Panc1 (cell line): ENCODE data around the gene RCN1.

ENCODE experiments used
- CTCF ChIP-seq: fragments of 450-650 bp; IDR thresholded peaks from 2 replicates; pipeline ENCODE4 v1.5.1; 2017; ENCODE audit warnings: mild to moderate bottlenecking
- POLR2AphosphoS5 ChIP-seq: IDR thresholded peaks from 2 replicates; pipeline ENCODE4 v1.6.1; 2012; ENCODE audit warnings: mild to moderate bottlenecking, low read depth, low read length, moderate library complexity
- SIN3A ChIP-seq: IDR thresholded peaks from 2 replicates; pipeline ENCODE4 v1.6.1; 2012; ENCODE audit warnings: low read depth, mild to moderate bottlenecking, low read length, moderate library complexity, borderline replicate concordance; ENCODE audit not compliant: insufficient read depth
- TCF7L2 ChIP-seq: IDR thresholded peaks from 2 replicates; pipeline ENCODE4 v1.6.1; 2011; ENCODE audit warnings: mild to moderate bottlenecking, low read depth, low read length, inconsistent platforms
- TF ChIP-seq, protein P1 (sequence below), 2 experiments: IDR thresholded peaks; 2 replicates each; pipeline ENCODE4 v1.6.1; 2011 to 2012; ENCODE audit warnings: low read depth in 2 of 2, control low read depth in 1 of 2, low read length in 1 of 2, mild to moderate bottlenecking in 1 of 2, moderate library complexity in 1 of 2; ENCODE audit not compliant: insufficient read depth in 1 of 2

- TF ChIP-seq CTCF: no peak
- TF ChIP-seq POLR2AphosphoS5: no peak
- TF ChIP-seq, protein P1, sequence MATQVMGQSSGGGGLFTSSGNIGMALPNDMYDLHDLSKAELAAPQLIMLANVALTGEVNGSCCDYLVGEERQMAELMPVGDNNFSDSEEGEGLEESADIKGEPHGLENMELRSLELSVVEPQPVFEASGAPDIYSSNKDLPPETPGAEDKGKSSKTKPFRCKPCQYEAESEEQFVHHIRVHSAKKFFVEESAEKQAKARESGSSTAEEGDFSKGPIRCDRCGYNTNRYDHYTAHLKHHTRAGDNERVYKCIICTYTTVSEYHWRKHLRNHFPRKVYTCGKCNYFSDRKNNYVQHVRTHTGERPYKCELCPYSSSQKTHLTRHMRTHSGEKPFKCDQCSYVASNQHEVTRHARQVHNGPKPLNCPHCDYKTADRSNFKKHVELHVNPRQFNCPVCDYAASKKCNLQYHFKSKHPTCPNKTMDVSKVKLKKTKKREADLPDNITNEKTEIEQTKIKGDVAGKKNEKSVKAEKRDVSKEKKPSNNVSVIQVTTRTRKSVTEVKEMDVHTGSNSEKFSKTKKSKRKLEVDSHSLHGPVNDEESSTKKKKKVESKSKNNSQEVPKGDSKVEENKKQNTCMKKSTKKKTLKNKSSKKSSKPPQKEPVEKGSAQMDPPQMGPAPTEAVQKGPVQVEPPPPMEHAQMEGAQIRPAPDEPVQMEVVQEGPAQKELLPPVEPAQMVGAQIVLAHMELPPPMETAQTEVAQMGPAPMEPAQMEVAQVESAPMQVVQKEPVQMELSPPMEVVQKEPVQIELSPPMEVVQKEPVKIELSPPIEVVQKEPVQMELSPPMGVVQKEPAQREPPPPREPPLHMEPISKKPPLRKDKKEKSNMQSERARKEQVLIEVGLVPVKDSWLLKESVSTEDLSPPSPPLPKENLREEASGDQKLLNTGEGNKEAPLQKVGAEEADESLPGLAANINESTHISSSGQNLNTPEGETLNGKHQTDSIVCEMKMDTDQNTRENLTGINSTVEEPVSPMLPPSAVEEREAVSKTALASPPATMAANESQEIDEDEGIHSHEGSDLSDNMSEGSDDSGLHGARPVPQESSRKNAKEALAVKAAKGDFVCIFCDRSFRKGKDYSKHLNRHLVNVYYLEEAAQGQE (IDR thresholded peaks at IDR 0.05; ENCODE audit: insufficient read depth in 1 of 2, low read depth in 2 of 2, low read length in 1 of 2): no peak
- TF ChIP-seq SIN3A: no peak
- TF ChIP-seq TCF7L2: no peak
Observed at GRCh38 chr11:32153747-32154146, 62.9 kb downstream of the RCN1 start.
